CD14-positive monocyte (primary cell): ENCODE results near the gene SH3PXD2A. TPM values are rescaled to one million over a fixed set of nuclear protein-coding genes. Genes with fewer than 3 reads are reported as not detected.

Source experiments
- DNase-seq, 3 donors: peaks; one replicate each; pipeline ENCODE4 v3.0.0-alpha.2; 2011 to 2022
- H2AFZ ChIP-seq: 2 replicates; pipeline ENCODE4 v1.6.0; 2012; ENCODE audit warnings: mild to moderate bottlenecking, low read depth, low read length, inconsistent platforms; ENCODE audit not compliant: insufficient read depth, poor library complexity, severe bottlenecking
- H3K27ac ChIP-seq, 2 donors: 1 replicate in 1 of 2; 2 replicates in 1 of 2; pipeline ENCODE4 v1.5.1; 2012 to 2013; ENCODE audit warnings: low read length in 2 of 2, control low read depth in 1 of 2, inconsistent platforms in 1 of 2, low read depth in 1 of 2, mild to moderate bottlenecking in 1 of 2
- H3K27me3 ChIP-seq, 2 donors: one replicate each; pipeline versions ENCODE4 v1.6.0 to v1.6.1; 2011 to 2013; ENCODE audit warnings: low read length in 2 of 2; ENCODE audit not compliant: control insufficient read depth in 2 of 2, insufficient read depth in 2 of 2
- H3K36me3 ChIP-seq, 2 donors: replicated peaks in 1 of 2; 1 replicate in 1 of 2; 2 replicates in 1 of 2; pipeline versions ENCODE4 v1.5.1 to v1.6.1; 2012 to 2013; ENCODE audit warnings: low read length in 2 of 2, control low read depth in 1 of 2, inconsistent platforms in 1 of 2, mild to moderate bottlenecking in 1 of 2; ENCODE audit not compliant: insufficient read depth in 2 of 2, control insufficient read depth in 1 of 2
- H3K4me1 ChIP-seq, 2 donors: 1 replicate in 1 of 2; 2 replicates in 1 of 2; pipeline versions ENCODE4 v1.5.1 to v1.6.1; 2012 to 2013; ENCODE audit warnings: low read length in 2 of 2, control low read depth in 1 of 2, inconsistent platforms in 1 of 2, mild to moderate bottlenecking in 1 of 2, moderate library complexity in 1 of 2; ENCODE audit not compliant: insufficient read depth in 2 of 2, control insufficient read depth in 1 of 2
- H3K4me2 ChIP-seq: replicated peaks from 2 replicates; pipeline ENCODE3; 2012; ENCODE audit warnings: low read length, moderate library complexity, mild to moderate bottlenecking; ENCODE audit not compliant: poor library complexity, severe bottlenecking; ENCODE audit errors: extremely low read depth
- H3K4me3 ChIP-seq, 3 experiments: fragments of 200-600 bp in 1 of 3; sonication (generic) in 1 of 3; replicated peaks in 1 of 3; 1 replicate in 2 of 3; 2 replicates in 1 of 3; pipeline ENCODE4 v1.5.1; 2011 to 2013; ENCODE audit warnings: low read length in 3 of 3, mild to moderate bottlenecking in 3 of 3, control low read depth in 2 of 3, low read depth in 2 of 3, inconsistent platforms in 1 of 3, moderate library complexity in 1 of 3
- H3K79me2 ChIP-seq: 2 replicates; pipeline ENCODE4 v1.6.0; 2012; ENCODE audit warnings: mild to moderate bottlenecking, control low read depth, inconsistent platforms, low read length, moderate library complexity; ENCODE audit not compliant: insufficient read depth
- H3K9ac ChIP-seq: 2 replicates; pipeline ENCODE4 v1.6.0; 2017; ENCODE audit warnings: low read length, mild to moderate bottlenecking; ENCODE audit not compliant: insufficient read depth, poor library complexity, severe bottlenecking
- H3K9me3 ChIP-seq, 2 donors: replicated peaks in 1 of 2; 1 replicate in 1 of 2; 2 replicates in 1 of 2; pipeline versions ENCODE4 v1.5.1 to v1.6.1; 2012 to 2013; ENCODE audit warnings: low read length in 2 of 2, control low read depth in 1 of 2; ENCODE audit not compliant: control insufficient read depth in 1 of 2, insufficient read depth in 1 of 2
- H4K20me1 ChIP-seq: 2 replicates; pipeline ENCODE4 v1.6.0; 2012; ENCODE audit warnings: mild to moderate bottlenecking, low read length, control low read depth, moderate library complexity; ENCODE audit not compliant: insufficient read depth
- H3K27ac Mint-ChIP-seq, 7 donors: one replicate each; pipeline ENCODE4 v1.8.0; 2020; ENCODE audit warnings: mild to moderate bottlenecking in 7 of 7, mixed read lengths in 7 of 7, moderate library complexity in 6 of 7, inconsistent platforms in 2 of 7
- H3K27me3 Mint-ChIP-seq, 3 donors: one replicate each; pipeline ENCODE4 v1.8.0; 2021 to 2022; ENCODE audit warnings: low read depth in 3 of 3, mild to moderate bottlenecking in 3 of 3, mixed read lengths in 3 of 3, moderate library complexity in 3 of 3, inconsistent platforms in 1 of 3
- H3K36me3 Mint-ChIP-seq, 2 donors: one replicate each; pipeline ENCODE4 v1.8.0; 2020; ENCODE audit warnings: mixed read lengths in 2 of 2, inconsistent platforms in 1 of 2, mild to moderate bottlenecking in 1 of 2
- H3K4me1 Mint-ChIP-seq: one replicate; pipeline ENCODE4 v1.8.0; 2020; ENCODE audit warnings: mild to moderate bottlenecking, mixed read lengths
- H3K4me3 Mint-ChIP-seq, 2 donors: one replicate each; pipeline ENCODE4 v1.8.0; 2020; ENCODE audit warnings: mild to moderate bottlenecking in 2 of 2, mixed read lengths in 2 of 2, moderate library complexity in 1 of 2
- H3K9me3 Mint-ChIP-seq, 7 donors: one replicate each; pipeline ENCODE4 v1.8.0; 2020 to 2022; ENCODE audit warnings: mixed read lengths in 7 of 7, mild to moderate bottlenecking in 6 of 7, moderate library complexity in 6 of 7, inconsistent platforms in 2 of 7
- WGBS: methylation state at CpG from one replicate; pipeline ENCODE4 v1.1.5; 2013; ENCODE audit warnings: missing lambda C conversion rate; ENCODE audit not compliant: insufficient coverage; 5-methylcytosine and 5-hydroxymethylcytosine counted together
- intact Hi-C, 2 donors: fragments of 100-400 bp; cut with micrococcal nuclease; formaldehyde crosslinking; loops; one replicate each; pipeline versions ENCODE4 v1.15.0 to v1.15.1; 2023
- polyA plus RNA-seq, 3 donors: library from polyadenylated mRNA; depleted of rRNA in 1 of 3; unstranded in 2 of 3; stranded (reverse) in 1 of 3; fragments of 300-500 nt in 2 of 3; fragments of >200 nt in 1 of 3; fragmentation: Illumina TruSeq in 2 of 3; gene quantifications; 1 replicate in 2 of 3; 2 replicates in 1 of 3; pipeline ENCODE4 v1.2.3, GENCODE V29; 2012 to 2021
- TF ChIP-seq, protein P1 (sequence below): fragments of 200-600 bp; IDR thresholded peaks from one replicate; pipeline ENCODE4 v1.8.0; 2022; ENCODE audit warnings: antibody characterized with exemption, mild to moderate bottlenecking

Gene SH3PXD2A
- polyA plus RNA-seq, 3 donors, result 0.01 to 0.76 (median 0.05) TPM

DNA sequence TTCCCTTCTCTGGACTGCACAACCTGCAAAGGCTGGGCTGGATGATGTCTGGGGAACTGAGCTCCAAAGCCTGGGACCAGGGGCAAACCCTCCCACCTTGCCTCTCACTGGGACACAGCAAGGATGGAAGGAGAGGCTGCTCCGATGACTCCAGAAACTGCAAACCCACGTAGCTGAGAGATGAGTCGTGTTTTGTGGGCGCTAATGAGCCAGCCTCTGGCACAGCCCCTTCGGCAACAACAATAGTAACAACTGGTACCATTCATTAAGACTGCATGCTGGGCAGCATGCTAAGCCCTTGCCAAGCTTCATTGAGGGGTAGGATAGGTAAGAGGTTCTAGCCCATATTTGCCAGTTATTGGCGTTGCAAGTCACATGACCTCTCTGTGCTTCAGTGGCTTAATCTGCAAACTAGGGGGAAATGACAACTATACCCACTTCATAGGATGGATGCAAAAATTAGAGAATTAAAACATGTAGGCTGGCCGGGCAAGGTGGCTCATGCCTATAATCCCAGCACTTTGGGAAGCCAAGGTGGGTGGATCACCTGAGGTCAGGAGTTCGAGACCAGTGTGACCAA is 145.9 kb downstream of the SH3PXD2A start:
- Histone ChIP-seq H3K27ac (no peak overlapping the region), H3K9me3 (no peaks in the 10 kb centered on the region), H3K4me1 (no peaks in the 10 kb centered on the region), H3K4me2 (no peak overlapping the region), H2AFZ (no peak overlapping the region), H3K4me3 (no peak overlapping the region), H4K20me1 (no peaks in the 10 kb centered on the region), H3K9ac (no peak overlapping the region), H3K27me3 (no peaks in the 10 kb centered on the region), H3K79me2 (no peaks in the 10 kb centered on the region), H3K36me3 (no peaks in the 10 kb centered on the region)
- H3K27ac Mint-ChIP-seq, result no peak overlapping the region
- no peak overlapping the region for H3K4me3 Mint-ChIP-seq
- H3K9me3 Mint-ChIP-seq, result no peaks in the 10 kb centered on the region
- DNase-seq, result no peak
- peaks cover 1 to 8% (median 5%) of the 10 kb centered on the region in 3 donors for H3K27me3 Mint-ChIP-seq
- no CpG with 5 or more reads among the region's 8 CpGs for WGBS
- H3K4me1 Mint-ChIP-seq, result no peaks in the 10 kb centered on the region
- H3K36me3 Mint-ChIP-seq, result no peaks in the 10 kb centered on the region
- intact Hi-C loops, result no loop called here
- TF ChIP-seq, protein P1, sequence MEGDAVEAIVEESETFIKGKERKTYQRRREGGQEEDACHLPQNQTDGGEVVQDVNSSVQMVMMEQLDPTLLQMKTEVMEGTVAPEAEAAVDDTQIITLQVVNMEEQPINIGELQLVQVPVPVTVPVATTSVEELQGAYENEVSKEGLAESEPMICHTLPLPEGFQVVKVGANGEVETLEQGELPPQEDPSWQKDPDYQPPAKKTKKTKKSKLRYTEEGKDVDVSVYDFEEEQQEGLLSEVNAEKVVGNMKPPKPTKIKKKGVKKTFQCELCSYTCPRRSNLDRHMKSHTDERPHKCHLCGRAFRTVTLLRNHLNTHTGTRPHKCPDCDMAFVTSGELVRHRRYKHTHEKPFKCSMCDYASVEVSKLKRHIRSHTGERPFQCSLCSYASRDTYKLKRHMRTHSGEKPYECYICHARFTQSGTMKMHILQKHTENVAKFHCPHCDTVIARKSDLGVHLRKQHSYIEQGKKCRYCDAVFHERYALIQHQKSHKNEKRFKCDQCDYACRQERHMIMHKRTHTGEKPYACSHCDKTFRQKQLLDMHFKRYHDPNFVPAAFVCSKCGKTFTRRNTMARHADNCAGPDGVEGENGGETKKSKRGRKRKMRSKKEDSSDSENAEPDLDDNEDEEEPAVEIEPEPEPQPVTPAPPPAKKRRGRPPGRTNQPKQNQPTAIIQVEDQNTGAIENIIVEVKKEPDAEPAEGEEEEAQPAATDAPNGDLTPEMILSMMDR, result no peak

DNA sequence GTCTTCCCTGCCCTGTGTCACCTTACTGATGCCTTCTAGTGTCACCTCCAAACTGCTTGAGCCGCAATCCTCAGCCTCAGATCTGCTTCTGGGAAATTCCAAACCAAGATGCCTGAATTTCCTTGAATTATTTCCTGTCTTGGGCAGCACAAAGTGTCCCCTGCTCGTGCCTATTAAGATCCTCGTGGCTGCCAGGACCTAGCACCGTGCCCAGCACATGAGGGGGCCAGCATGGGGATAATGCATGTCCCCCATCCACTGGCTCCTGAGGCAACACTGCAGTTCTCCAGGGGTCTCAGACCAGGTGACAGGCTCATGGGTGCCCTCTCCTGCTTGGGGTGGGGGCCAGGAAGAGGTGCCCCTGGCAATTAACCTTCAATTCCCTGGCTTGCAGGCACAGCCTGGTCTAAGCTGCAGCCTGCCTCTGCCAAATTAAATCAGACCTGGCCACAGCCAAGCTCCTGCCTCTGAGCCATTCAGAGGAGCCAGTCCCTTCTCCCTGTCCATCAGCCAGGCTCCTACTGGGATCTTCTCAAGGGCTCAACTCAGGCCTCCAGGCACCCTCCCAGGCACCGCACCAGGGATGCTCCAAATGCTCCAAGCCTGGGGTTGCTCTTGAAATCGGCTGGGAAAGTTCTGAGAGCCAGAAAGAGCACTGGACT is 146.6 kb downstream of the SH3PXD2A start:
- intact Hi-C loops, result no loop called here
- H3K36me3 ChIP-seq, result no peaks in the 10 kb centered on the region
- Mint-ChIP-seq H3K27ac (no peak overlapping the region), H3K27me3 (peaks cover 1 to 8% (median 5%) of the 10 kb centered on the region in 3 donors), H3K4me3 (no peak overlapping the region), H3K36me3 (no peaks in the 10 kb centered on the region), H3K4me1 (no peaks in the 10 kb centered on the region), H3K9me3 (no peaks in the 10 kb centered on the region)
- no peaks in the 10 kb centered on the region for H4K20me1 ChIP-seq
- no peaks in the 10 kb centered on the region for H3K79me2 ChIP-seq
- no peak for DNase-seq
- no peaks in the 10 kb centered on the region for H3K4me1 ChIP-seq
- H3K27me3 ChIP-seq, result no peaks in the 10 kb centered on the region
- 86% methylated on average over 6 of the region's 6 CpGs for WGBS
- no peak overlapping the region for H3K27ac ChIP-seq
- TF ChIP-seq, protein P1, result no peak
- H3K4me2 ChIP-seq, result no peak overlapping the region
- H3K4me3 ChIP-seq, result no peak overlapping the region
- H3K9ac ChIP-seq, result no peak overlapping the region
- H2AFZ ChIP-seq, result no peak overlapping the region
- no peaks in the 10 kb centered on the region for H3K9me3 ChIP-seq
